ENCODE results near the gene INKA2.

INKA2 gene

DNA sequence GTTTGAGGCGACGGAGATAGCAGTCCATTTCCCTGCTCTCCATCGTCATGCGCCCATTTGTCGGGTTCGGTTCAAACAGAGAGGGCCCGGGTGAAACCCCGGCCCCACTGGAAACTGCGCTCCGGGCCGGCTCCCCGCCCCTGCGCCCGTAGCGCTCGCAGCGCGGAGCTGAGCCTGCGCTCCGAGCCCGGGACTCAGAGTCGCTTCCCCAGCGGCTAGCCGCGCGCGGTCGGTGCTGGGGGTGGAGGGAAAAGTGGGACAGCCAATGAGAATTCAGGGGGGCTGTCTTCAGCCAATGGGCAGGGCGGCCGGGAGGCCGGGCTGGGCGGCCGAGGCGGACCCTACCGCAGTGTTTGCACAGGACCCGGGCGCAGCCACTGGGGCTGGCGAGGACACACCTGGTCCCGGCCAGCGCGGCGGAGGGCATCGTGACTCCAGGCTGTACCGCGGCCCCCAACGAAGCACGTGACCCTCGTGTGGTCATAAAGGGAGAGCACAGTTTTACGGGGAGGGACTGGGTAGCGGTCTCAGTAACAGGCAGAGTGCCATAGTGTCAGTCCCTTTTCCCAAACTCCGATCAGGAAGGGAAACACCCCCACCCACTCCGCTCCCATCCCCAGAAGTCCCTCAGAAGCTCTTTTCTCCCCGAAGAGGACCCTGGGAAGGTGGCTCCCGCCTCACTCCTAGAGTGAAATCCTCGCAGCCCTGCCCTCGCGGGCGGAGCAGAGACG, at the start of gene INKA2:
Gene INKA2 (minus strand): TSS at position 202 of the 731 bp plus-strand sequence. CDS start 153 bp downstream, at position 49.
- ATAC-seq: peak; percentile 88
- TF ChIP-seq ISL1 (CRISPR knock-in tag; IDR thresholded peaks at IDR 0.05): no peak

DNA sequence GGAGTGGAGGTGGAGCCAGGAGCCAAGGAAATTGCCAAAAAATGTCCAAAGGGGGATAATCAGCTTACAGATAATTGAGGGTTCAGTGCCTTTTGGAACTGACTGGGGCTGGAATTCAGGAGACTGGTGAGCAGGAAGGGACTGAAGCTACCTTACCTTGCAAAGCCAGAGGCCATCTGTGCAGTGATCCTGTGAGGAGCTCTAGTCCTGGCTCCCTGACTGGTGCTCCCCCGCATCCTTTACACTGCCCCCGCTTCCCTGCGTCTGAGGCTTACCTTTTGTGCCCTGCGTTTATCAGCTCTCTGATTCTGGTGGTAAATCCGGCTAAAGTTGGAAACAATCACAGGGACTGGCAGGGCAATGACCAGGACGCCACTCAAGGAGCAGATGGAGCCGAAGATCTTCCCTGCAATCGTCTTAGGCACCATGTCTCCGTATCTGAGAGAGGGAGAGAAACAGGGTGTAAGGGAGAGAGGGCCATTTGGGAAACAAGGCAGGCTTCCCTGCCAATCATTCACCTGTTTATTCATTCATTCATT, 47.5 kb upstream of the INKA2 start:
- TF ChIP-seq, protein P1, sequence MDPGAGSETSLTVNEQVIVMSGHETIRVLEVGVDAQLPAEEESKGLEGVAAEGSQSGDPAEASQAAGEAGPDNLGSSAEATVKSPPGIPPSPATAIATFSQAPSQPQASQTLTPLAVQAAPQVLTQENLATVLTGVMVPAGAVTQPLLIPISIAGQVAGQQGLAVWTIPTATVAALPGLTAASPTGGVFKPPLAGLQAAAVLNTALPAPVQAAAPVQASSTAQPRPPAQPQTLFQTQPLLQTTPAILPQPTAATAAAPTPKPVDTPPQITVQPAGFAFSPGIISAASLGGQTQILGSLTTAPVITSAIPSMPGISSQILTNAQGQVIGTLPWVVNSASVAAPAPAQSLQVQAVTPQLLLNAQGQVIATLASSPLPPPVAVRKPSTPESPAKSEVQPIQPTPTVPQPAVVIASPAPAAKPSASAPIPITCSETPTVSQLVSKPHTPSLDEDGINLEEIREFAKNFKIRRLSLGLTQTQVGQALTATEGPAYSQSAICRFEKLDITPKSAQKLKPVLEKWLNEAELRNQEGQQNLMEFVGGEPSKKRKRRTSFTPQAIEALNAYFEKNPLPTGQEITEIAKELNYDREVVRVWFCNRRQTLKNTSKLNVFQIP (CRISPR knock-in tag; IDR thresholded peaks at IDR 0.05; ENCODE audit: borderline replicate concordance, low read depth): no peak
- TF ChIP-seq CSDC2 (CRISPR knock-in tag; IDR thresholded peaks at IDR 0.05): no peak
- no peak for TF ChIP-seq ESRRG (CRISPR knock-in tag; IDR thresholded peaks at IDR 0.05)
- TF ChIP-seq ARNTL (CRISPR knock-in tag; IDR thresholded peaks at IDR 0.05; ENCODE audit: borderline replicate concordance, low read depth): no peak
- no peak for TF ChIP-seq BACH2 (CRISPR knock-in tag; IDR thresholded peaks at IDR 0.05; ENCODE audit: borderline replicate concordance)
- no peak for TF ChIP-seq SNAI2 (CRISPR knock-in tag; IDR thresholded peaks at IDR 0.05)
- no peak for TF ChIP-seq TOX (CRISPR knock-in tag; IDR thresholded peaks at IDR 0.05; ENCODE audit: borderline replicate concordance)
- ATAC-seq: no peak

DNA sequence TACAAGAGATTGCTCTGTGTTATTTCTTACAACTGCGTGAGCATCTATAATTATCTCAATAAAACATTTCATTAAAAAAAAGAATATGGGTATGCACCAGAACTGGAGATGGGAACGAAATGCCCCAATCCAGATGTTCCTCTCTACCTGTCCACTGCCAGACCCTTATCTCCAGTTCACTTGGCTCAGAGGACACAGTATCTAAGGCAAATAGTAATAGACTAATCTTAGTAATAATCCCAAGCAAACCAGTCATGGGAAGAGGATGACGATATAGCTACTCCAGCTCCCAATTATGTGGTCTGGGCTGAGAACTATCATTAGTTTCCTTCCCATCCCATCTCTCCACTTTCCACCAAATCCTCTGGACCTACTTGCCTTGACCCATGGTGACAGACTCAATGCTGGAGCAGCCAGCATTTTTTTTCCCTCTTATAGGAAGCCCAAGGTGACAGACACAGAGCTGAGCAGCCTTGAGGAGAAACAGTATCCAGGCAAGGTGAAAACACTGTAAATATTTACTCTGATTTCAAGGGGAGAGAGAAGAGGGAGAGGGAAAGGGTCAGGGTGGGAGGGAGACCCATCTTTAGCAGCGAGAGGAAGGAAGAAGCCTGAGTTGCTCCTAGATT, 45.2 kb upstream of the INKA2 start:
- TF ChIP-seq ZFP30 (CRISPR knock-in tag; IDR thresholded peaks at IDR 0.05): no peak
- TF ChIP-seq, protein P2, sequence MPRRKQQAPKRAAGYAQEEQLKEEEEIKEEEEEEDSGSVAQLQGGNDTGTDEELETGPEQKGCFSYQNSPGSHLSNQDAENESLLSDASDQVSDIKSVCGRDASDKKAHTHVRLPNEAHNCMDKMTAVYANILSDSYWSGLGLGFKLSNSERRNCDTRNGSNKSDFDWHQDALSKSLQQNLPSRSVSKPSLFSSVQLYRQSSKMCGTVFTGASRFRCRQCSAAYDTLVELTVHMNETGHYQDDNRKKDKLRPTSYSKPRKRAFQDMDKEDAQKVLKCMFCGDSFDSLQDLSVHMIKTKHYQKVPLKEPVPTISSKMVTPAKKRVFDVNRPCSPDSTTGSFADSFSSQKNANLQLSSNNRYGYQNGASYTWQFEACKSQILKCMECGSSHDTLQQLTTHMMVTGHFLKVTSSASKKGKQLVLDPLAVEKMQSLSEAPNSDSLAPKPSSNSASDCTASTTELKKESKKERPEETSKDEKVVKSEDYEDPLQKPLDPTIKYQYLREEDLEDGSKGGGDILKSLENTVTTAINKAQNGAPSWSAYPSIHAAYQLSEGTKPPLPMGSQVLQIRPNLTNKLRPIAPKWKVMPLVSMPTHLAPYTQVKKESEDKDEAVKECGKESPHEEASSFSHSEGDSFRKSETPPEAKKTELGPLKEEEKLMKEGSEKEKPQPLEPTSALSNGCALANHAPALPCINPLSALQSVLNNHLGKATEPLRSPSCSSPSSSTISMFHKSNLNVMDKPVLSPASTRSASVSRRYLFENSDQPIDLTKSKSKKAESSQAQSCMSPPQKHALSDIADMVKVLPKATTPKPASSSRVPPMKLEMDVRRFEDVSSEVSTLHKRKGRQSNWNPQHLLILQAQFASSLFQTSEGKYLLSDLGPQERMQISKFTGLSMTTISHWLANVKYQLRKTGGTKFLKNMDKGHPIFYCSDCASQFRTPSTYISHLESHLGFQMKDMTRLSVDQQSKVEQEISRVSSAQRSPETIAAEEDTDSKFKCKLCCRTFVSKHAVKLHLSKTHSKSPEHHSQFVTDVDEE (CRISPR knock-in tag; IDR thresholded peaks at IDR 0.05): no peak
- TF ChIP-seq, protein P3, sequence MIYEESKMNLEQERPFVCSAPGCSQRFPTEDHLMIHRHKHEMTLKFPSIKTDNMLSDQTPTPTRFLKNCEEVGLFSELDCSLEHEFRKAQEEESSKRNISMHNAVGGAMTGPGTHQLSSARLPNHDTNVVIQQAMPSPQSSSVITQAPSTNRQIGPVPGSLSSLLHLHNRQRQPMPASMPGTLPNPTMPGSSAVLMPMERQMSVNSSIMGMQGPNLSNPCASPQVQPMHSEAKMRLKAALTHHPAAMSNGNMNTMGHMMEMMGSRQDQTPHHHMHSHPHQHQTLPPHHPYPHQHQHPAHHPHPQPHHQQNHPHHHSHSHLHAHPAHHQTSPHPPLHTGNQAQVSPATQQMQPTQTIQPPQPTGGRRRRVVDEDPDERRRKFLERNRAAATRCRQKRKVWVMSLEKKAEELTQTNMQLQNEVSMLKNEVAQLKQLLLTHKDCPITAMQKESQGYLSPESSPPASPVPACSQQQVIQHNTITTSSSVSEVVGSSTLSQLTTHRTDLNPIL (CRISPR knock-in tag; IDR thresholded peaks at IDR 0.05; ENCODE audit: low read depth): no peak
- TF ChIP-seq ZFP3 (CRISPR knock-in tag; IDR thresholded peaks at IDR 0.05): no peak
- TF ChIP-seq BACH2 (CRISPR knock-in tag; IDR thresholded peaks at IDR 0.05; ENCODE audit: borderline replicate concordance): no peak
- TF ChIP-seq, protein P4, sequence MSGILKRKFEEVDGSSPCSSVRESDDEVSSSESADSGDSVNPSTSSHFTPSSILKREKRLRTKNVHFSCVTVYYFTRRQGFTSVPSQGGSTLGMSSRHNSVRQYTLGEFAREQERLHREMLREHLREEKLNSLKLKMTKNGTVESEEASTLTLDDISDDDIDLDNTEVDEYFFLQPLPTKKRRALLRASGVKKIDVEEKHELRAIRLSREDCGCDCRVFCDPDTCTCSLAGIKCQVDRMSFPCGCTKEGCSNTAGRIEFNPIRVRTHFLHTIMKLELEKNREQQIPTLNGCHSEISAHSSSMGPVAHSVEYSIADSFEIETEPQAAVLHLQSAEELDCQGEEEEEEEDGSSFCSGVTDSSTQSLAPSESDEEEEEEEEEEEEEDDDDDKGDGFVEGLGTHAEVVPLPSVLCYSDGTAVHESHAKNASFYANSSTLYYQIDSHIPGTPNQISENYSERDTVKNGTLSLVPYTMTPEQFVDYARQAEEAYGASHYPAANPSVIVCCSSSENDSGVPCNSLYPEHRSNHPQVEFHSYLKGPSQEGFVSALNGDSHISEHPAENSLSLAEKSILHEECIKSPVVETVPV (CRISPR knock-in tag; IDR thresholded peaks at IDR 0.05): no peak
- TF ChIP-seq ARNTL (CRISPR knock-in tag; IDR thresholded peaks at IDR 0.05; ENCODE audit: borderline replicate concordance, low read depth): no peak
- TF ChIP-seq, protein P5, sequence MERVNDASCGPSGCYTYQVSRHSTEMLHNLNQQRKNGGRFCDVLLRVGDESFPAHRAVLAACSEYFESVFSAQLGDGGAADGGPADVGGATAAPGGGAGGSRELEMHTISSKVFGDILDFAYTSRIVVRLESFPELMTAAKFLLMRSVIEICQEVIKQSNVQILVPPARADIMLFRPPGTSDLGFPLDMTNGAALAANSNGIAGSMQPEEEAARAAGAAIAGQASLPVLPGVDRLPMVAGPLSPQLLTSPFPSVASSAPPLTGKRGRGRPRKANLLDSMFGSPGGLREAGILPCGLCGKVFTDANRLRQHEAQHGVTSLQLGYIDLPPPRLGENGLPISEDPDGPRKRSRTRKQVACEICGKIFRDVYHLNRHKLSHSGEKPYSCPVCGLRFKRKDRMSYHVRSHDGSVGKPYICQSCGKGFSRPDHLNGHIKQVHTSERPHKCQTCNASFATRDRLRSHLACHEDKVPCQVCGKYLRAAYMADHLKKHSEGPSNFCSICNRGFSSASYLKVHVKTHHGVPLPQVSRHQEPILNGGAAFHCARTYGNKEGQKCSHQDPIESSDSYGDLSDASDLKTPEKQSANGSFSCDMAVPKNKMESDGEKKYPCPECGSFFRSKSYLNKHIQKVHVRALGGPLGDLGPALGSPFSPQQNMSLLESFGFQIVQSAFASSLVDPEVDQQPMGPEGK (CRISPR knock-in tag; IDR thresholded peaks at IDR 0.05; ENCODE audit: borderline replicate concordance): no peak
- ATAC-seq: no peak

DNA sequence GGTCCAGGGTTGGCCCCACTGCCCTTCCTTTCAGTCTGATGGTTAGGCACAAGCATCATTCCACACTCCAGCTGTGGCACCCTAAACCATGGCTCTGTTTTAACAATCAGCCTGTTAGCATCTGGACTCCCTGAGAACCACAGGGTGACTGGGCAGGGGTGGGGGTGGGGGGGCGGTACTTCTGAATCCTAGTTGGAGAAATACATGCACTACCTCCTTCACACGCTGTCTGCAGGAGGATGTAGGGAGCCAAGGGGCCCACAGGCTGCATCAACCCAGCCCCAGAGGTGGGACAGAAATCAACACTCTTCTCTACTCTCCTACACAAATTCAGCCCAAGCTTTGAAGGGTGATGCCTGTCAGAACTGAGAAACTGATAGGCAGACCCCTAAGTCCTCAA, 40.4 kb upstream of the INKA2 start:
- ATAC-seq: no peak
- TF ChIP-seq, protein P1 (CRISPR knock-in tag; IDR thresholded peaks at IDR 0.05; ENCODE audit: borderline replicate concordance, low read depth): no peak
- no peak for TF ChIP-seq ZNF8 (CRISPR knock-in tag; IDR thresholded peaks at IDR 0.05)
- TF ChIP-seq TOX (CRISPR knock-in tag; IDR thresholded peaks at IDR 0.05; ENCODE audit: borderline replicate concordance): no peak
